Measurements from ENCODE around the gene DGKE.

DNA sequence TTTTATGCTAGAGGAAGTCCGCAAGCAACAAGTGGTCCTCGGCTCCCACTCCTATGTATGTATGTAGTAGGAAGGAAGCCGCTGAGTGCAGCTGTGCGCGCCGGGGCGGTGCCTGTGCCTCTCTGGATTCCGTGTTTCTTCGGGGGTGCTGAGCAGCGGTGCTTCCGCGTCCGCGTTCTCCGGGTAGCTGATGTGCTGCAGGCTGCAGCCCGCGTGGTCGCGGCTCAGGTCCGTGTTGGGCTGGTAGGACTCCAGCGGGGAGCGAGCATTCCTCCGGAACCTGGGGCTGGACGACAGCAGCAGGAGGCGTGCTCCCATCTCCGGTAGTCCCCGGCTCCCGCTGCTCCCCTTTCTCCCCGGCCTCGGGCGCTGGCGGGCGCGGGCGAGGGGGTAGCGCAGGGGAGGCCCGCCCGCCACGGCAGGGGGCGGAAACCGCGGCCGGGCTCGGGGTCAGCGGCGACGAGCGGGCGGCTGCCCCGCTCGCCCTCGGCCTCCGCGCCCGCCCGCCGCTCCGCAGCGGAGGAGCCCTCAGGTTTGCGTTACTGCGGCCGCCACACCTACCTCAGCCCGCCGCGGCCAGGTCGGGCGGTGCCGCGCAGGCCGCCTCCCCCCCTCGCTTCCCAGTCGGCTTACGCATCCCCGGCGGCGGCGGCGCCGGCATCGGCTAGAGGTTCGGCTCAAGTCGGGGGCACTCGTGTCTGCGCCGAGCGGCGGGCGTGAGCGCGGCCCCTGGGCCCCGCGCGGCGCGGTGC lies 718 bp upstream of the DGKE start:
- no peak for TF ChIP-seq CTCF (IDR thresholded peaks at IDR 0.05; ENCODE audit: poor library complexity, severe bottlenecking)
- TF ChIP-seq, protein P1, sequence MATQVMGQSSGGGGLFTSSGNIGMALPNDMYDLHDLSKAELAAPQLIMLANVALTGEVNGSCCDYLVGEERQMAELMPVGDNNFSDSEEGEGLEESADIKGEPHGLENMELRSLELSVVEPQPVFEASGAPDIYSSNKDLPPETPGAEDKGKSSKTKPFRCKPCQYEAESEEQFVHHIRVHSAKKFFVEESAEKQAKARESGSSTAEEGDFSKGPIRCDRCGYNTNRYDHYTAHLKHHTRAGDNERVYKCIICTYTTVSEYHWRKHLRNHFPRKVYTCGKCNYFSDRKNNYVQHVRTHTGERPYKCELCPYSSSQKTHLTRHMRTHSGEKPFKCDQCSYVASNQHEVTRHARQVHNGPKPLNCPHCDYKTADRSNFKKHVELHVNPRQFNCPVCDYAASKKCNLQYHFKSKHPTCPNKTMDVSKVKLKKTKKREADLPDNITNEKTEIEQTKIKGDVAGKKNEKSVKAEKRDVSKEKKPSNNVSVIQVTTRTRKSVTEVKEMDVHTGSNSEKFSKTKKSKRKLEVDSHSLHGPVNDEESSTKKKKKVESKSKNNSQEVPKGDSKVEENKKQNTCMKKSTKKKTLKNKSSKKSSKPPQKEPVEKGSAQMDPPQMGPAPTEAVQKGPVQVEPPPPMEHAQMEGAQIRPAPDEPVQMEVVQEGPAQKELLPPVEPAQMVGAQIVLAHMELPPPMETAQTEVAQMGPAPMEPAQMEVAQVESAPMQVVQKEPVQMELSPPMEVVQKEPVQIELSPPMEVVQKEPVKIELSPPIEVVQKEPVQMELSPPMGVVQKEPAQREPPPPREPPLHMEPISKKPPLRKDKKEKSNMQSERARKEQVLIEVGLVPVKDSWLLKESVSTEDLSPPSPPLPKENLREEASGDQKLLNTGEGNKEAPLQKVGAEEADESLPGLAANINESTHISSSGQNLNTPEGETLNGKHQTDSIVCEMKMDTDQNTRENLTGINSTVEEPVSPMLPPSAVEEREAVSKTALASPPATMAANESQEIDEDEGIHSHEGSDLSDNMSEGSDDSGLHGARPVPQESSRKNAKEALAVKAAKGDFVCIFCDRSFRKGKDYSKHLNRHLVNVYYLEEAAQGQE (IDR thresholded peaks at IDR 0.05; ENCODE audit: borderline replicate concordance): no peak
- no peak for TF ChIP-seq RAD21 (conservative IDR thresholded peaks at IDR 0.05)
- peak; percentile 21 for TF ChIP-seq EP300 (conservative IDR thresholded peaks at IDR 0.05; ENCODE audit: poor library complexity, severe bottlenecking)

Data from neural cell (in vitro differentiated cells).